HK-2 (cell line): ENCODE results near the gene DCAF6.
"Not testable (repeated sequence)": the region's sequence is repeated elsewhere in the genome, so short reads cannot be mapped to it uniquely, and the experiment has no call there.

Source experiments
- DNase-seq: peaks from one replicate; pipeline ENCODE4 v3.0.0-alpha.2; 2018; ENCODE audit not compliant: unreplicated experiment

Gene DCAF6

GRCh38 chr1:167924543-167925231, 11.8 kb upstream of the DCAF6 start:
- DNase-seq = no peak

GRCh38 chr1:167926486-167926997, 9.9 kb upstream of the DCAF6 start:
- peak; percentile 27 for DNase-seq

GRCh38 chr1:167927046-167927754, 9.3 kb upstream of the DCAF6 start:
- DNase-seq = no peak

GRCh38 chr1:167928457-167928852, 8.0 kb upstream of the DCAF6 start:
- DNase-seq = no peak

- DNase-seq = not testable (repeated sequence)
Observed at GRCh38 chr1:167928919-167929318, 7.6 kb upstream of the DCAF6 start.

- no peak for DNase-seq
Observed at GRCh38 chr1:167929725-167930124, 6.8 kb upstream of the DCAF6 start.

GRCh38 chr1:167933788-167934187, 2.7 kb upstream of the DCAF6 start:
- DNase-seq = no peak

GRCh38 chr1:167934426-167935215, 1.9 kb upstream of the DCAF6 start:
- DNase-seq = no peak

GRCh38 chr1:167935216-167936067, 1.0 kb upstream of the DCAF6 start:
- peak; percentile 40 for DNase-seq

GRCh38 chr1:167936930-167937708, 636 bp downstream of the DCAF6 start, which contains the start of gene MPC2:
Gene MPC2 (minus strand): TSS chr1:167937072. CDS start chr1:167935841, 1,231 bp downstream.
- DNase-seq = peak; percentile 63

GRCh38 chr1:167937709-167938010, 1.2 kb downstream of the DCAF6 start:
- no peak for DNase-seq

GRCh38 chr1:167938080-167938636, 1.7 kb downstream of the DCAF6 start:
- no peak for DNase-seq

GRCh38 chr1:167940264-167940663, 3.8 kb downstream of the DCAF6 start:
- DNase-seq = no peak

GRCh38 chr1:167943541-167943940, 7.1 kb downstream of the DCAF6 start:
- no peak for DNase-seq

GRCh38 chr1:167947733-167948132, 11.2 kb downstream of the DCAF6 start:
- DNase-seq = no peak

- DNase-seq = no peak
Observed at GRCh38 chr1:167949785-167950184, 13.3 kb downstream of the DCAF6 start.

- no peak for DNase-seq
Observed at GRCh38 chr1:167950569-167950968, 14.1 kb downstream of the DCAF6 start.

- no peak for DNase-seq
Observed at GRCh38 chr1:167955915-167956314, 19.4 kb downstream of the DCAF6 start.

- no peak for DNase-seq
Observed at GRCh38 chr1:167957710-167958109, 21.2 kb downstream of the DCAF6 start.

- no peak for DNase-seq
Observed at GRCh38 chr1:167964646-167965045, 28.2 kb downstream of the DCAF6 start.
